ENCODE data around the gene SKI. TPM values are rescaled to one million over a fixed set of nuclear protein-coding genes. Genes with fewer than 3 reads are reported as not detected.

The SKI gene
- total RNA-seq, 2 experiments from 2014 or later, result 4.7 to 11.7 TPM

- POLR2A ChIA-PET, result no interaction called here
- CTCF ChIA-PET (ENCODE audit: unreplicated experiment), result interaction anchor here (0.6 kb wide), 1 partner anchor 10 kb away, joined by 3 read pairs; no protein-coding TSS in a partner anchor
- no peaks in the 10 kb centered on the region for H3K79me2 ChIP-seq (ENCODE audit: insufficient read depth, low read depth, low read length)
- no peak overlapping the region for H3K27ac ChIP-seq (ENCODE audit: low read depth, low read length, poor library complexity, severe bottlenecking)
- intact Hi-C loops (cut with micrococcal nuclease; ENCODE audit: unreplicated experiment), result no loop called here
- no peak overlapping the region for H3K4me3 ChIP-seq (ENCODE audit: low read depth, low read length, poor library complexity, severe bottlenecking)
- no peaks in the 10 kb centered on the region for H3K4me1 ChIP-seq (ENCODE audit: insufficient read depth, low read length, poor library complexity, severe bottlenecking)
- H2AFZ ChIP-seq (ENCODE audit: low read length), result no peak overlapping the region
- no peaks in the 10 kb centered on the region for H4K20me1 ChIP-seq (ENCODE audit: insufficient read depth, low read length)
- H3K9me3 ChIP-seq (ENCODE audit: low read length), result no peaks in the 10 kb centered on the region
- BruUV-seq (replicated peaks), result no TSS peak
- no peak overlapping the region for H3K4me2 ChIP-seq (ENCODE audit: low read length)
- TF ChIP-seq EZH2phosphoT487 (IDR thresholded peaks at IDR 0.05; ENCODE audit: borderline replicate concordance, low read depth, low read length) (no peak), CTCF (conservative IDR thresholded peaks at IDR 0.05; ENCODE audit: low read length) (no peak)
- DNase-seq (ENCODE audit: low spot score), result no peak
- no peaks in the 10 kb centered on the region for H3K9me2 ChIP-seq (ENCODE audit: insufficient read depth, low read length)
- H3K36me3 ChIP-seq (ENCODE audit: insufficient read depth, low read length), result no peaks in the 10 kb centered on the region
Measured at GRCh38 chr1:2322581-2323211, 94.6 kb downstream of the SKI start.

- no peaks in the 10 kb centered on the region for H4K20me1 ChIP-seq (ENCODE audit: insufficient read depth, low read length)
- H3K9me2 ChIP-seq (ENCODE audit: insufficient read depth, low read length), result no peaks in the 10 kb centered on the region
- H3K4me3 ChIP-seq (ENCODE audit: low read depth, low read length, poor library complexity, severe bottlenecking), result no peak overlapping the region
- ChIA-PET POLR2A (no interaction called here), CTCF (ENCODE audit: unreplicated experiment) (no interaction called here)
- no peaks in the 10 kb centered on the region for H3K36me3 ChIP-seq (ENCODE audit: insufficient read depth, low read length)
- no peak overlapping the region for H3K4me2 ChIP-seq (ENCODE audit: low read length)
- intact Hi-C loops (cut with micrococcal nuclease; ENCODE audit: unreplicated experiment), result no loop called here
- no peak for TF ChIP-seq CTCF (conservative IDR thresholded peaks at IDR 0.05; ENCODE audit: low read length)
- no peak for TF ChIP-seq EZH2phosphoT487 (IDR thresholded peaks at IDR 0.05; ENCODE audit: borderline replicate concordance, low read depth, low read length)
- no peaks in the 10 kb centered on the region for H3K9me3 ChIP-seq (ENCODE audit: low read length)
- no peaks in the 10 kb centered on the region for H3K4me1 ChIP-seq (ENCODE audit: insufficient read depth, low read length, poor library complexity, severe bottlenecking)
- H2AFZ ChIP-seq (ENCODE audit: low read length), result no peak overlapping the region
- no peak overlapping the region for H3K27ac ChIP-seq (ENCODE audit: low read depth, low read length, poor library complexity, severe bottlenecking)
- DNase-seq (ENCODE audit: low spot score), result no peak
- BruUV-seq (replicated peaks), result no TSS peak
- no peaks in the 10 kb centered on the region for H3K79me2 ChIP-seq (ENCODE audit: insufficient read depth, low read depth, low read length)
Measured at GRCh38 chr1:2323451-2323974, 95.4 kb downstream of the SKI start.

GRCh38 chr1:2324553-2325366 is 96.6 kb downstream of the SKI start:
- no peaks in the 10 kb centered on the region for H4K20me1 ChIP-seq (ENCODE audit: insufficient read depth, low read length)
- TF ChIP-seq EZH2phosphoT487 (IDR thresholded peaks at IDR 0.05; ENCODE audit: borderline replicate concordance, low read depth, low read length) (no peak), CTCF (conservative IDR thresholded peaks at IDR 0.05; ENCODE audit: low read length) (no peak)
- no peaks in the 10 kb centered on the region for H3K79me2 ChIP-seq (ENCODE audit: insufficient read depth, low read depth, low read length)
- H3K4me2 ChIP-seq (ENCODE audit: low read length), result no peak overlapping the region
- no TSS peak for BruUV-seq (replicated peaks)
- intact Hi-C loops (cut with micrococcal nuclease; ENCODE audit: unreplicated experiment), result no loop called here
- DNase-seq (ENCODE audit: low spot score), result no peak
- no peak overlapping the region for H3K27ac ChIP-seq (ENCODE audit: low read depth, low read length, poor library complexity, severe bottlenecking)
- no peak overlapping the region for H3K4me3 ChIP-seq (ENCODE audit: low read depth, low read length, poor library complexity, severe bottlenecking)
- H3K9me2 ChIP-seq (ENCODE audit: insufficient read depth, low read length), result no peaks in the 10 kb centered on the region
- POLR2A ChIA-PET, result no interaction called here
- H3K9me3 ChIP-seq (ENCODE audit: low read length), result no peaks in the 10 kb centered on the region
- H3K36me3 ChIP-seq (ENCODE audit: insufficient read depth, low read length), result no peaks in the 10 kb centered on the region
- CTCF ChIA-PET (ENCODE audit: unreplicated experiment), result no interaction called here
- H3K4me1 ChIP-seq (ENCODE audit: insufficient read depth, low read length, poor library complexity, severe bottlenecking), result no peaks in the 10 kb centered on the region
- H2AFZ ChIP-seq (ENCODE audit: low read length), result no peak overlapping the region

All from OCI-LY7 (cell line).